ENCODE results near the gene LDLRAD4.

DNA sequence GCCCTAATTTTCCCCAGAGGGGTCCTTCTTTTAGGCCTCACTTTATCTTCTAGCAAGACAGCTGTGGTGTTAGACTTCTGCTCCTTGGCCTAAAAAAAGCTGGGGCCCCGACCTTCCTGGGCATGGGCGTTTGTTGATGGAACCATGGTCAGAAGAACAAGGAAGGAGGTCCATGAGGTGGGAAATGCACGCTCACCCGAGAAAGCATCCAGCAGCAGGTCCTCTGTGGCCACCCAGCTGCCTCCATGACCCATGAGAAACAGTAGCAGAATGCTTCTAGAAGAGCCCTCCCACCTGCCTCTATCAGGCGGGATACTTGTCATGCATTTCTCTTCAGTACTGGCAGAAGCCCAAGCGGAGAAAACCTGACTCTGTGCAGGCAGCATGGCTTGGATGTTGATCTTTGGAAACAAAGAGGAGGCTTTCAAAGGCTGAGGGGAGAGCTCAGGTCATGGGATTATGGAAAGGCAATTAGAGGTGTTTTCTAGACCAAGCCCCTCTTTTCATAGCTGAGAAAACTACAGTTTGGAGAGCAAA is 258.7 kb downstream of the LDLRAD4 start:
- no peak for TF ChIP-seq CTCF (conservative IDR thresholded peaks at IDR 0.05; ENCODE audit: low read depth in 2 of 2)
- TF ChIP-seq EZH2 (IDR thresholded peaks at IDR 0.05; ENCODE audit: low read depth, unreplicated experiment), result no peak
- no peak for TF ChIP-seq STAT1 (IDR thresholded peaks at IDR 0.05; ENCODE audit: unreplicated experiment)
- TF ChIP-seq, protein P1, sequence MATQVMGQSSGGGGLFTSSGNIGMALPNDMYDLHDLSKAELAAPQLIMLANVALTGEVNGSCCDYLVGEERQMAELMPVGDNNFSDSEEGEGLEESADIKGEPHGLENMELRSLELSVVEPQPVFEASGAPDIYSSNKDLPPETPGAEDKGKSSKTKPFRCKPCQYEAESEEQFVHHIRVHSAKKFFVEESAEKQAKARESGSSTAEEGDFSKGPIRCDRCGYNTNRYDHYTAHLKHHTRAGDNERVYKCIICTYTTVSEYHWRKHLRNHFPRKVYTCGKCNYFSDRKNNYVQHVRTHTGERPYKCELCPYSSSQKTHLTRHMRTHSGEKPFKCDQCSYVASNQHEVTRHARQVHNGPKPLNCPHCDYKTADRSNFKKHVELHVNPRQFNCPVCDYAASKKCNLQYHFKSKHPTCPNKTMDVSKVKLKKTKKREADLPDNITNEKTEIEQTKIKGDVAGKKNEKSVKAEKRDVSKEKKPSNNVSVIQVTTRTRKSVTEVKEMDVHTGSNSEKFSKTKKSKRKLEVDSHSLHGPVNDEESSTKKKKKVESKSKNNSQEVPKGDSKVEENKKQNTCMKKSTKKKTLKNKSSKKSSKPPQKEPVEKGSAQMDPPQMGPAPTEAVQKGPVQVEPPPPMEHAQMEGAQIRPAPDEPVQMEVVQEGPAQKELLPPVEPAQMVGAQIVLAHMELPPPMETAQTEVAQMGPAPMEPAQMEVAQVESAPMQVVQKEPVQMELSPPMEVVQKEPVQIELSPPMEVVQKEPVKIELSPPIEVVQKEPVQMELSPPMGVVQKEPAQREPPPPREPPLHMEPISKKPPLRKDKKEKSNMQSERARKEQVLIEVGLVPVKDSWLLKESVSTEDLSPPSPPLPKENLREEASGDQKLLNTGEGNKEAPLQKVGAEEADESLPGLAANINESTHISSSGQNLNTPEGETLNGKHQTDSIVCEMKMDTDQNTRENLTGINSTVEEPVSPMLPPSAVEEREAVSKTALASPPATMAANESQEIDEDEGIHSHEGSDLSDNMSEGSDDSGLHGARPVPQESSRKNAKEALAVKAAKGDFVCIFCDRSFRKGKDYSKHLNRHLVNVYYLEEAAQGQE (IDR thresholded peaks at IDR 0.05; ENCODE audit: unreplicated experiment), result no peak
- TF ChIP-seq POLR2AphosphoS5 (IDR thresholded peaks at IDR 0.05; ENCODE audit: low read depth), result no peak
- no peak for TF ChIP-seq NANOG (IDR thresholded peaks at IDR 0.05; ENCODE audit: borderline replicate concordance)
- no peak for TF ChIP-seq ZNF331 (CRISPR knock-in tag; IDR thresholded peaks at IDR 0.05; ENCODE audit: low read depth)
- TF ChIP-seq EZH2phosphoT487 (IDR thresholded peaks at IDR 0.05; ENCODE audit: unreplicated experiment), result no peak
- TF ChIP-seq CREB1 (CRISPR knock-in tag; IDR thresholded peaks at IDR 0.05; ENCODE audit: low read depth), result no peak
- no peak for TF ChIP-seq JUNB (IDR thresholded peaks at IDR 0.05; ENCODE audit: unreplicated experiment)
- TF ChIP-seq, protein P2, sequence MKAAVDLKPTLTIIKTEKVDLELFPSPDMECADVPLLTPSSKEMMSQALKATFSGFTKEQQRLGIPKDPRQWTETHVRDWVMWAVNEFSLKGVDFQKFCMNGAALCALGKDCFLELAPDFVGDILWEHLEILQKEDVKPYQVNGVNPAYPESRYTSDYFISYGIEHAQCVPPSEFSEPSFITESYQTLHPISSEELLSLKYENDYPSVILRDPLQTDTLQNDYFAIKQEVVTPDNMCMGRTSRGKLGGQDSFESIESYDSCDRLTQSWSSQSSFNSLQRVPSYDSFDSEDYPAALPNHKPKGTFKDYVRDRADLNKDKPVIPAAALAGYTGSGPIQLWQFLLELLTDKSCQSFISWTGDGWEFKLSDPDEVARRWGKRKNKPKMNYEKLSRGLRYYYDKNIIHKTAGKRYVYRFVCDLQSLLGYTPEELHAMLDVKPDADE (IDR thresholded peaks at IDR 0.05), result no peak
- no peak for TF ChIP-seq ZNF114 (CRISPR knock-in tag; IDR thresholded peaks at IDR 0.05)
- TF ChIP-seq ZNF462 (CRISPR knock-in tag; IDR thresholded peaks at IDR 0.05), result no peak

Data from GM23338 (cell line).